Liver (tissue), 3 donors: Measurements from ENCODE around the gene GARIN3.

Experiments
- GABPA ChIP-seq, 2 donors: IDR thresholded peaks in 1 of 2; conservative IDR thresholded peaks in 1 of 2; 2 replicates each; pipeline ENCODE4 v1.6.1; 2016; ENCODE audit warnings: antibody characterized with exemption in 2 of 2, mild to moderate bottlenecking in 1 of 2, moderate library complexity in 1 of 2
- RAD21 ChIP-seq, 2 donors: IDR thresholded peaks; 2 replicates each; pipeline ENCODE4 v1.6.1; 2016; ENCODE audit warnings: antibody characterized with exemption in 2 of 2, mild to moderate bottlenecking in 2 of 2
- RXRA ChIP-seq, 2 donors: IDR thresholded peaks; 2 replicates each; pipeline ENCODE4 v1.6.1; 2017 to 2018; ENCODE audit warnings: antibody characterized with exemption in 2 of 2, mild to moderate bottlenecking in 1 of 2
- TAF1 ChIP-seq: conservative IDR thresholded peaks from 2 replicates; pipeline ENCODE4 v1.6.1; 2016; ENCODE audit warnings: antibody characterized with exemption, mild to moderate bottlenecking
- YY1 ChIP-seq: IDR thresholded peaks from 2 replicates; pipeline ENCODE4 v1.6.1; 2016; ENCODE audit warnings: antibody characterized with exemption, mild to moderate bottlenecking
- TF ChIP-seq, protein P1 (sequence below): fragments of 150-350 bp; IDR thresholded peaks from 2 replicates; pipeline ENCODE4 v1.5.1; 2017; ENCODE audit warnings: improper control_type of control experiment, low read depth, low read length; ENCODE audit not compliant: missing input control
- TF ChIP-seq, protein P2 (sequence below): IDR thresholded peaks from 2 replicates; pipeline ENCODE4 v1.6.1; 2016; ENCODE audit warnings: antibody characterized with exemption
- donor health status: healthy.
- donor health status: healthy.

DNA sequence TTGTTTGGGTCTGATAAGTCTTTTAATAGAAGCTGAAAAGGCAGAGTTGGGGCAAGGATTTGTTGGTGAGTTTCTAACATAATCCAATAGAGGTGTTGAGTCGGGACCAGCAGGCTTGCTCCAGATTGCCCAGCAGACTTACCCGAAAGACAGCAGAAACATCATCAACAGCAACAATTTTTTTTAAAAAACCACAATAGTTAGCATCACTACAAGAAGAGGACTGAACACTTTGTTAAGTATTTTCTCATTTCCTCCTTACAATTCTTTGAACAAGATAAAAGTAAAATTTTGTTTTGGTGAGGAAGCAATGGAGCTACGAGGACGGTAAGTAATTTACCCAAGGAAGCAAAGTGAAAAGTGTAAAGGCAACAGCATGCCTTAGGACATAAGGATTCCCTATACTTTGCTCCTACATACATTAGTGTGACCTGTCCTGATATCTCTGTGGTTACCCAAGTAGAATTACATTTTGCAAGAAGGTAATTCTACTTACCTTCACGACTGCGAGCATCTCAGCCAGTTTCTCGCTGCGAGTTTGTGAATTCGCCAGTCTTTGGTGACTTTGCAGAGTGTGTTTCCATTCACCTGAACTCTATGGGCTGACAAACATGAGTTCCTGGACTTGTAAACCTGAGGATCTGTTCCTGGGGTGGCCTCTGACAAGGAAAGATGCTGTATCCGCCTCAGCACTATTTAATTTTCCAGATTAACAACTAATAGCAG, 27.8 kb upstream of the GARIN3 start:
- TF ChIP-seq, protein P1, sequence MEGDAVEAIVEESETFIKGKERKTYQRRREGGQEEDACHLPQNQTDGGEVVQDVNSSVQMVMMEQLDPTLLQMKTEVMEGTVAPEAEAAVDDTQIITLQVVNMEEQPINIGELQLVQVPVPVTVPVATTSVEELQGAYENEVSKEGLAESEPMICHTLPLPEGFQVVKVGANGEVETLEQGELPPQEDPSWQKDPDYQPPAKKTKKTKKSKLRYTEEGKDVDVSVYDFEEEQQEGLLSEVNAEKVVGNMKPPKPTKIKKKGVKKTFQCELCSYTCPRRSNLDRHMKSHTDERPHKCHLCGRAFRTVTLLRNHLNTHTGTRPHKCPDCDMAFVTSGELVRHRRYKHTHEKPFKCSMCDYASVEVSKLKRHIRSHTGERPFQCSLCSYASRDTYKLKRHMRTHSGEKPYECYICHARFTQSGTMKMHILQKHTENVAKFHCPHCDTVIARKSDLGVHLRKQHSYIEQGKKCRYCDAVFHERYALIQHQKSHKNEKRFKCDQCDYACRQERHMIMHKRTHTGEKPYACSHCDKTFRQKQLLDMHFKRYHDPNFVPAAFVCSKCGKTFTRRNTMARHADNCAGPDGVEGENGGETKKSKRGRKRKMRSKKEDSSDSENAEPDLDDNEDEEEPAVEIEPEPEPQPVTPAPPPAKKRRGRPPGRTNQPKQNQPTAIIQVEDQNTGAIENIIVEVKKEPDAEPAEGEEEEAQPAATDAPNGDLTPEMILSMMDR, result no peak
- TF ChIP-seq RAD21 (IDR thresholded peaks at IDR 0.05) (no peak), TAF1 (no peak), RXRA (IDR thresholded peaks at IDR 0.05) (no peak), GABPA (IDR thresholded peaks at IDR 0.05 in 1 of 2, conservative IDR thresholded peaks at IDR 0.05 in 1 of 2) (no peak), YY1 (no peak)
- TF ChIP-seq, protein P2, sequence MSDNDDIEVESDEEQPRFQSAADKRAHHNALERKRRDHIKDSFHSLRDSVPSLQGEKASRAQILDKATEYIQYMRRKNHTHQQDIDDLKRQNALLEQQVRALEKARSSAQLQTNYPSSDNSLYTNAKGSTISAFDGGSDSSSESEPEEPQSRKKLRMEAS, result no peak
